ENCODE data around the gene DNM3.

Gene DNM3

DNA sequence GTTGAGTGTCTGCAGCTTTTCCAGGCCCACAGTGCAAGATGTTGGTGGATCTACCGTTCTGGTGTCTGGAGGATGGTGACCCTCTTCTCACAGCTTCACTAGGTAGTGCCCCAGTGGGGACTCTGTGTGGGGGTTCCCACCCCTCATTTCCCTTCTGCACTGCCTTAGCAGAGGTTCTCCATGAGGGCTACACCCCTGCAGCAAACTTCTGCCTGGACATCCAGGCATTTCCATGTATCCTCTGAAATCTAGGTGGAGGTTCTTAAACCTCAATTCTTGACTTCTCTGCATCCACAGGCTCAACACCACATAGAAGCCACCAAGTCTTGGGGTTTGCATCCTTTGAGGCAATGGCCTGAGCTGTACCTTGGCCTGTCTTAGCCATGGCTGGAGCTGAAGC is 14.3 kb upstream of the DNM3 start:
- Mint-ChIP-seq H3K27ac (no peak overlapping the region), H3K9me3 (peaks cover 26% of the 10 kb centered on the region), H3K4me1 (no peaks in the 10 kb centered on the region), H3K27me3 (ENCODE audit: low read depth) (no peaks in the 10 kb centered on the region), H3K36me3 (ENCODE audit: low read depth) (peaks cover 23% of the 10 kb centered on the region), H3K4me3 (no peak overlapping the region)
- TF ChIP-seq, protein P1, sequence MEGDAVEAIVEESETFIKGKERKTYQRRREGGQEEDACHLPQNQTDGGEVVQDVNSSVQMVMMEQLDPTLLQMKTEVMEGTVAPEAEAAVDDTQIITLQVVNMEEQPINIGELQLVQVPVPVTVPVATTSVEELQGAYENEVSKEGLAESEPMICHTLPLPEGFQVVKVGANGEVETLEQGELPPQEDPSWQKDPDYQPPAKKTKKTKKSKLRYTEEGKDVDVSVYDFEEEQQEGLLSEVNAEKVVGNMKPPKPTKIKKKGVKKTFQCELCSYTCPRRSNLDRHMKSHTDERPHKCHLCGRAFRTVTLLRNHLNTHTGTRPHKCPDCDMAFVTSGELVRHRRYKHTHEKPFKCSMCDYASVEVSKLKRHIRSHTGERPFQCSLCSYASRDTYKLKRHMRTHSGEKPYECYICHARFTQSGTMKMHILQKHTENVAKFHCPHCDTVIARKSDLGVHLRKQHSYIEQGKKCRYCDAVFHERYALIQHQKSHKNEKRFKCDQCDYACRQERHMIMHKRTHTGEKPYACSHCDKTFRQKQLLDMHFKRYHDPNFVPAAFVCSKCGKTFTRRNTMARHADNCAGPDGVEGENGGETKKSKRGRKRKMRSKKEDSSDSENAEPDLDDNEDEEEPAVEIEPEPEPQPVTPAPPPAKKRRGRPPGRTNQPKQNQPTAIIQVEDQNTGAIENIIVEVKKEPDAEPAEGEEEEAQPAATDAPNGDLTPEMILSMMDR (IDR thresholded peaks at IDR 0.05; ENCODE audit: unreplicated experiment in 3 of 3), result no peak

DNA sequence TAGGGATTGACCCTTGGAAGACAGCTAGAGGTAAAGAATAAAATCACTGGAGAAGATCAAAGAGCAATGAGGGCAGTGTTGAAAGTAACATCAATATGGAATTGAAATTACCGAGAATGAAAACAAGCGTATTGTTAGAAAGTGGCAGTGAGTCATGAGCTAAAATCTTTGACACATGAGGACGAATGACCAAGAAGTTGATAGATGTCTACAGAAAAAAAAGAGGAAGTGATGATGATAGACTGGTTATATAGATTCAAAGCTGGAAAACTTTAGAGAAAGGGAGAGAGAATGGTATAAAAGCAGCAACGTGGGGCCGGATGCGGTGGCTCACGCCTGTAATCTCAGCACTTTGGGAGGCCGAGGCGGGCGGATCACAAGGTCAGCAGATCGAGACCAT is 12.5 kb upstream of the DNM3 start:
- Mint-ChIP-seq H3K27me3 (ENCODE audit: low read depth) (no peaks in the 10 kb centered on the region), H3K27ac (no peak overlapping the region), H3K9me3 (peaks cover 26% of the 10 kb centered on the region), H3K4me1 (no peaks in the 10 kb centered on the region), H3K36me3 (ENCODE audit: low read depth) (peaks cover 23% of the 10 kb centered on the region), H3K4me3 (no peak overlapping the region)
- TF ChIP-seq, protein P1 (IDR thresholded peaks at IDR 0.05; ENCODE audit: unreplicated experiment in 3 of 3), result no peak

DNA sequence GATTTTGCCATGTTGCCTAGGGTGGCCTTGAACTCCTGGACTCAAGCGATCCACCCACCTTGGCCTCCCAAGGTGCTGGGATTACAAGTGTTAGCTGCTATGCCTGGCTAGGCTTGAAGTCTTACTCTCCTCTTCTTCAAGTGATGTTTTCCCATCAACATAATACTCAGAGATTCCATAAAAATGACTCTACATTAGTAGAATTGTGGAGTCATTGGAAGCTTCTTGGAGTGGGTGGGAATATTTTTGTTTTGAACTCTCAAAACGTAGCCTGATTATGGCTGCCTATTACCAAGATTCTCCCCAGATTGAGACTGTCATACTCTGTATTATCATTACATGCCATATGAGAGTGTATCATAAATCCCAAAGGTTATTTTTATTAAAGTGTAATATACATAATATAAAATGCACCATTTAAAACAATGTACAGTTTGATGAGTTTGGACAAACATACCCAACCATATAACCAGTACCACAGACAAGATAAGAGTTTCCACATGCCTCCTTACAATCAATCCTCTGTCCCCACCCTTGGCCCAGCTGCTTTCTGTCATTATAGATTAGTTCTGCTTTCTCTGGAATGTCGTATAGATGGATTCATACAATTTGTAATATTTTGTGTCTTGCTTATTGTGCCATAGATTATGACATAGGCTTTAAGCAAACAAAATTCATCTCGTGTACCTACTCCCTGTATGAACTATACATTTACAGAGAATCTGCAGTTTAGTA is 8.0 kb upstream of the DNM3 start:
- Mint-ChIP-seq H3K4me3 (no peak overlapping the region), H3K9me3 (no peaks in the 10 kb centered on the region), H3K36me3 (ENCODE audit: low read depth) (no peaks in the 10 kb centered on the region), H3K4me1 (no peaks in the 10 kb centered on the region), H3K27me3 (ENCODE audit: low read depth) (no peaks in the 10 kb centered on the region), H3K27ac (no peak overlapping the region)
- TF ChIP-seq, protein P1 (IDR thresholded peaks at IDR 0.05; ENCODE audit: unreplicated experiment in 3 of 3), result no peak

DNA sequence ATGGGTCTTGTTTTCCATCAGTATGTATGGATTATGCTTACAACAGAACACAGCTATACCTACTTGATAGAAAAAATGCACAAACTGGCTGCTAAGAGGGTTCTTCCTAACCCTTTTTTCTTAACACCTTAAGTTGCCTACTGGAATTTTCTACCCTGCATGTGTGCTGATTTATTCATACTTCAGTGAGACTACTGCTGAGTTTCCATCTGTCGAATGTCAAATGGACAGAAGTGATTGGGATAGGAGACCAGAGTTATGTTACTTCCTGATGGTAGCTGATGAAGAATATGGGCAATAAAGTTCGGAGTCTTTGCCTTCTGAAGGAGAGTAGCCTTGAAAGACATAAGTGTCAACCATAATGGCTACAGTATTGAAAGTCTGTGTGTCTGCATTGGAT is 6.5 kb upstream of the DNM3 start:
- H3K27me3 Mint-ChIP-seq (ENCODE audit: low read depth), result peaks cover 2% of the 10 kb centered on the region
- H3K4me1 Mint-ChIP-seq, result no peaks in the 10 kb centered on the region
- H3K4me3 Mint-ChIP-seq, result no peak overlapping the region
- H3K27ac Mint-ChIP-seq, result no peak overlapping the region
- TF ChIP-seq, protein P1 (IDR thresholded peaks at IDR 0.05; ENCODE audit: unreplicated experiment in 3 of 3), result no peak
- H3K9me3 Mint-ChIP-seq, result no peaks in the 10 kb centered on the region
- H3K36me3 Mint-ChIP-seq (ENCODE audit: low read depth), result no peaks in the 10 kb centered on the region

DNA sequence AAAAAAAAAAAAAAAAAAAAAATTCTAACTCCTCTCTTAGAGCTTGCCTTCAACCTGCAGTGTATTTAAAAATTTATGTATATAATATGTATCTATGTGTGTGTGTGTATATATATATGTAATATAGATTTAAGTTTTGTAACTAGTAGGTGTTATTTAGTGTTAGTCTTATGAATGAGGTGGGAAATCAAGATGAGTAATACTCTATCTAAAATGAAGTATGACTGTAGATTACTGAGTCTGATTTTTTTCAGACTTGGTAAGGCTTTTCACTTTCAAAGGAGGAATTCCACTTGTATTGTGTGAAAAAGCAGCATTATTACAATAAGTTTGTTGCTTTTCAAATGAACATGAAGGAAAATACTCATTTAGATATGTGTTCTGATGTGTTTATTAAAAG is 5.4 kb upstream of the DNM3 start:
- no peak overlapping the region for H3K27ac Mint-ChIP-seq
- H3K36me3 Mint-ChIP-seq (ENCODE audit: low read depth), result no peaks in the 10 kb centered on the region
- peaks cover 11% of the 10 kb centered on the region for H3K27me3 Mint-ChIP-seq (ENCODE audit: low read depth)
- no peaks in the 10 kb centered on the region for H3K9me3 Mint-ChIP-seq
- peaks cover 5% of the 10 kb centered on the region for H3K4me1 Mint-ChIP-seq
- H3K4me3 Mint-ChIP-seq, result no peak overlapping the region
- TF ChIP-seq, protein P1 (IDR thresholded peaks at IDR 0.05; ENCODE audit: unreplicated experiment in 3 of 3), result no peak
